Transverse colon (tissue), 4 donors: ENCODE data around the gene LAMB2.

ENCODE experiments used
- CTCF ChIP-seq, 5 experiments: fragments of 200-600 bp in 3 of 5; fragments of 450-650 bp in 2 of 5; sonication (generic) in 3 of 5; IDR thresholded peaks; 1 replicate in 2 of 5; 2 replicates in 3 of 5; pipeline ENCODE4 v1.5.1; 2016 to 2017; ENCODE audit warnings: antibody characterized with exemption in 5 of 5, inconsistent platforms in 3 of 5, mild to moderate bottlenecking in 2 of 5, moderate library complexity in 1 of 5
- POLR2A ChIP-seq: fragments of 450-650 bp; IDR thresholded peaks from one replicate; pipeline ENCODE4 v1.6.1; 2016; ENCODE audit warnings: antibody characterized with exemption, mild to moderate bottlenecking, moderate library complexity
- POLR2AphosphoS5 ChIP-seq, 3 donors: sonication (generic); formaldehyde crosslinking; IDR thresholded peaks; one replicate each; pipeline ENCODE4 v1.6.1; 2016; ENCODE audit warnings: antibody characterized with exemption in 3 of 3

DNA sequence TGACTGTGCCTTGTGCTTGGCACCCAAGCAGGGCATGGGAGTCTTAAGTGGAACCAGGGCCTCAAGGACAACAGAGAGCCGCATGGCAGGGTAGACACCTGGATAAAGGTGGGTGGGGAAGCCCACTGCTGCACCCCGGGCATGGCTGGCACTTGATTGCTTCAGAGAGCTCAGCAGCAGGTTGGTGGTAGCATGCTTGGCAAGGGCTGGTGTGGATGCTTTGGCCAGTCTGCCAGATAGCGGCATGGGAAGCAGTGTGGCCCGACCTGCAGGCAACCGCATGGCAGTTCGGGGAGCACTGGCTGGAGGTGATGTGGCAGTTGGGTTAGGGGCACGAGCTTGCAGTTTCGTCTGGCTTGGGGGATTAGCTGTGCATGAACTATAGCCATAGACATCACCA lies 30.8 kb upstream of the LAMB2 start:
- TF ChIP-seq POLR2AphosphoS5 (IDR thresholded peaks at IDR 0.05), result no peak
- TF ChIP-seq CTCF (IDR thresholded peaks at IDR 0.05), result no peak
- no peak for TF ChIP-seq POLR2A
